K562 (cell line): ENCODE results near the gene ITGAV. TPM values are rescaled to one million over a fixed set of nuclear protein-coding genes. Genes with fewer than 3 reads are reported as not detected.

Experiments
- ATAC-seq: fragments of 200-7000 bp; cut with Tn5 transposase; 3 replicates; pipeline ENCODE4 v1.9.1; 2020; ENCODE audit warnings: moderate library complexity
- BruUV-seq: library from RNA; stranded (reverse); fragments of 400-500 nt; replicated peaks from 2 replicates; lab custom pipeline; 2021; lab: Mats Ljungman, UMichigan
- CTCF ChIA-PET: fragments of 300-600 bp; formaldehyde crosslinking; extraction: SDS; loops from one replicate; lab custom pipeline; 2021; ENCODE audit warnings: low intra/inter-chr PET ratio; lab: Yijun Ruan, JAX
- POLR2A ChIA-PET: fragments of 300-600, 350-650 bp; sonication (Branson Sonifier 250); formaldehyde crosslinking; extraction: SDS; loops from one replicate; lab custom pipeline; 2021; ENCODE audit warnings: antibody characterized with exemption, inconsistent platforms; lab: Yijun Ruan, JAX
- DNase-seq, 4 experiments: peaks; one replicate each; pipeline versions ENCODE4 v3.0.0 to v3.0.0-alpha.2; 2011 to 2018; ENCODE audit warnings: low spot score in 3 of 4, mixed read lengths in 3 of 4; ENCODE audit errors: extremely low read depth in 1 of 4
- FAIRE-seq: peaks from 2 replicates; lab custom pipeline; 2011; peaks lifted over from hg19 to GRCh38; lab: Jason Lieb, UNC
- H2AFZ ChIP-seq: 2 replicates; pipeline ENCODE4 v1.6.0; 2011; ENCODE audit warnings: low read depth, low read length, control low read depth, inconsistent platforms
- H3K27ac ChIP-seq: fragments of 200-600 bp; 3 replicates; pipeline ENCODE4 v1.8.0; 2011; ENCODE audit warnings: low read depth, mild to moderate bottlenecking, control low read depth, inconsistent platforms, low read length, moderate library complexity, mixed read lengths; ENCODE audit errors: extremely low read depth
- H3K27me3 ChIP-seq, 2 experiments: fragments of 300-600 bp in 1 of 2; 2 replicates in 1 of 2; 3 replicates in 1 of 2; pipeline versions ENCODE4 v1.6.0 to v1.8.0; 2011; ENCODE audit warnings: inconsistent platforms in 2 of 2, low read length in 2 of 2, mild to moderate bottlenecking in 1 of 2, mixed read lengths in 1 of 2, moderate library complexity in 1 of 2; ENCODE audit not compliant: control insufficient read depth in 2 of 2, insufficient read depth in 2 of 2
- H3K36me3 ChIP-seq: fragments of 300-600 bp; 3 replicates; pipeline ENCODE4 v1.8.0; 2011; ENCODE audit warnings: mild to moderate bottlenecking, low read length, inconsistent platforms; ENCODE audit not compliant: control insufficient read depth, insufficient read depth
- H3K4me1 ChIP-seq, 2 experiments: fragments of 200-600 bp in 1 of 2; replicated peaks in 1 of 2; 2 replicates in 1 of 2; 3 replicates in 1 of 2; pipeline versions ENCODE4 v1.5.1 to v1.8.0; 2011; ENCODE audit warnings: inconsistent platforms in 2 of 2, low read length in 2 of 2, mild to moderate bottlenecking in 1 of 2, mixed read lengths in 1 of 2, moderate library complexity in 1 of 2; ENCODE audit not compliant: control insufficient read depth in 2 of 2, insufficient read depth in 2 of 2
- H3K4me2 ChIP-seq: 2 replicates; pipeline ENCODE4 v1.6.1; 2011; ENCODE audit warnings: low read length, control low read depth, inconsistent platforms, mixed read lengths; ENCODE audit not compliant: insufficient read depth
- H3K4me3 ChIP-seq: fragments of 200-600 bp; sonication (generic), shearing (Covaris generic); 2 replicates; pipeline ENCODE4 v1.5.1; 2016; ENCODE audit warnings: control low read depth, inconsistent platforms
- H3K79me2 ChIP-seq: fragments of 200-600 bp; 3 replicates; pipeline ENCODE4 v1.8.0; 2011; ENCODE audit warnings: low read length, inconsistent platforms; ENCODE audit not compliant: control insufficient read depth, insufficient read depth
- H3K9ac ChIP-seq, 2 experiments: 2 replicates each; pipeline versions ENCODE4 v1.6.0 to v1.6.1; 2011; ENCODE audit warnings: low read depth in 2 of 2, low read length in 2 of 2, control low read depth in 1 of 2, inconsistent platforms in 1 of 2, mild to moderate bottlenecking in 1 of 2, mixed read lengths in 1 of 2; ENCODE audit not compliant: insufficient read depth in 1 of 2
- H3K9me1 ChIP-seq: one replicate; pipeline ENCODE4 v1.6.0; 2011; ENCODE audit warnings: inconsistent platforms, mild to moderate bottlenecking, low read length, moderate library complexity; ENCODE audit not compliant: control insufficient read depth, insufficient read depth
- H3K9me3 ChIP-seq: replicated peaks from 2 replicates; pipeline ENCODE4 v1.5.1; 2011; ENCODE audit warnings: low read depth, low read length, inconsistent platforms; ENCODE audit not compliant: control insufficient read depth, insufficient read depth
- H4K20me1 ChIP-seq: replicated peaks from 2 replicates; pipeline ENCODE4 v1.6.1; 2011; ENCODE audit warnings: low read length, inconsistent platforms, mixed read lengths; ENCODE audit not compliant: control insufficient read depth, insufficient read depth
- CAMTA2 ChIP-seq: fragments of 250-450 bp; sonication (Bioruptor Pico); conservative IDR thresholded peaks from 2 replicates; pipeline ENCODE4 v1.5.1; 2022
- FUS ChIP-seq: fragments of 200-400 bp; formaldehyde crosslinking; optimal IDR thresholded peaks from 2 replicates; pipeline ENCODE3; 2017; ENCODE audit warnings: low read depth, low read length
- HEY1 ChIP-seq: fragments of 250-450 bp; sonication (Bioruptor Pico); IDR thresholded peaks from 2 replicates; pipeline ENCODE4 v1.5.0; 2020; ENCODE audit warnings: mild to moderate bottlenecking, moderate library complexity, borderline replicate concordance
- NONO ChIP-seq, 2 experiments: fragments of 200-400 bp in 1 of 2; fragments of 450-650 bp in 1 of 2; formaldehyde crosslinking in 1 of 2; IDR thresholded peaks; 2 replicates each; pipeline ENCODE4 v1.6.1; 2017; ENCODE audit warnings: low read depth in 2 of 2, mild to moderate bottlenecking in 2 of 2, moderate library complexity in 2 of 2, low read length in 1 of 2
- PCBP1 ChIP-seq: fragments of 200-400 bp; formaldehyde crosslinking; IDR thresholded peaks from 2 replicates; pipeline ENCODE4 v1.6.1; 2018; ENCODE audit warnings: mild to moderate bottlenecking, low read depth, low read length; ENCODE audit not compliant: poor library complexity, severe bottlenecking
- PHF20 ChIP-seq: fragments of 450-650 bp; IDR thresholded peaks from 2 replicates; pipeline ENCODE4 v1.6.1; 2018; ENCODE audit not compliant: partially characterized antibody
- SREBF2 ChIP-seq: sonication (generic); formaldehyde crosslinking; IDR thresholded peaks from 2 replicates; pipeline ENCODE4 v1.4.0; 2020; ENCODE audit warnings: mild to moderate bottlenecking, missing genetic modification reagents
- U2AF1 ChIP-seq: fragments of 200-400 bp; formaldehyde crosslinking; optimal IDR thresholded peaks from 2 replicates; pipeline ENCODE3; 2017; ENCODE audit warnings: mild to moderate bottlenecking, low read depth, low read length, moderate library complexity
- ZC3H8 ChIP-seq: fragments of 450-650 bp; IDR thresholded peaks from 2 replicates; pipeline ENCODE4 v1.6.1; 2017
- ZFP30 ChIP-seq: fragments of 250-450 bp; sonication (Bioruptor Pico); IDR thresholded peaks from 2 replicates; pipeline ENCODE4 v1.8.0; 2022; ENCODE audit warnings: moderate library complexity, mild to moderate bottlenecking, inconsistent platforms, borderline replicate concordance
- ZFX ChIP-seq: sonication (generic); formaldehyde crosslinking; IDR thresholded peaks from 2 replicates; pipeline ENCODE4 v1.8.0; 2022; ENCODE audit warnings: mild to moderate bottlenecking, missing genetic modification reagents, moderate library complexity
- ZNF584 ChIP-seq: fragments of 200-800 bp; sonication (Bioruptor generic); IDR thresholded peaks from 2 replicates; pipeline ENCODE4 v1.6.1; 2016; ENCODE audit warnings: low read depth, mild to moderate bottlenecking, missing genetic modification characterization, missing compliant biosample characterization
- ZNF644 ChIP-seq: fragments of 200-800 bp; sonication (Bioruptor generic); IDR thresholded peaks from 2 replicates; pipeline ENCODE4 v1.6.1; 2016; ENCODE audit warnings: low read depth, missing genetic modification characterization, missing compliant biosample characterization
- ZNF76 ChIP-seq: fragments of 250-450 bp; sonication (Bioruptor Pico); IDR thresholded peaks from 2 replicates; pipeline ENCODE4 v1.4.0; 2020; ENCODE audit warnings: mild to moderate bottlenecking, moderate library complexity, borderline replicate concordance
- ZNF785 ChIP-seq: fragments of 250-450 bp; sonication (Bioruptor Pico); IDR thresholded peaks from 2 replicates; pipeline ENCODE4 v1.4.0; 2020; ENCODE audit warnings: mild to moderate bottlenecking
- WGBS: fragments of 100-300 bp; shearing (Covaris generic); methylation state at CpG from one replicate; pipeline ENCODE4 v1.1.6; 2016; ENCODE audit warnings: low coverage, mixed read lengths; ENCODE audit not compliant: insufficient coverage; ENCODE audit errors: missing lambda C conversion rate; 5-methylcytosine and 5-hydroxymethylcytosine counted together
- in situ Hi-C: fragments of 300-500 bp; cut with MboI; formaldehyde crosslinking; loops from 4 replicates; pipeline ENCODE4 v1.15.0; 2018; ENCODE audit warnings: inconsistent platforms, mixed read lengths
- intact Hi-C: fragments of 100-400 bp; cut with micrococcal nuclease; formaldehyde crosslinking; loops from 2 replicates; pipeline ENCODE4 v1.14.2; 2022
- polyA plus RNA-seq, 8 experiments: library from polyadenylated mRNA; depleted of rRNA in 4 of 8; stranded (reverse) in 5 of 8; unstranded in 3 of 8; fragments of >200 nt; fragmentation: Nextera tagmentation in 2 of 8; fragmentation: Illumina TruSeq in 1 of 8; extraction: Ambion mirVana in 2 of 8; extraction: Trizol in 1 of 8; gene quantifications; 2 replicates each; pipeline versions ENCODE4 v1.2.1 to v1.2.3, GENCODE V29; 2011 to 2014; ENCODE audit warnings: inconsistent platforms in 1 of 8, missing spikeins in 1 of 8
- total RNA-seq, 7 experiments: library from RNA; depleted of rRNA in 6 of 7; stranded (reverse); fragments of >200 nt in 6 of 7; fragmentation: Illumina TruSeq in 2 of 7; extraction: Trizol in 2 of 7; gene quantifications; 2 replicates each; pipeline versions ENCODE4 v1.2.1 to v1.2.3, GENCODE V29; 2011 to 2021; ENCODE audit warnings: low replicate concordance in 1 of 7
- TF ChIP-seq, protein P1 (sequence below): sonication (generic); formaldehyde crosslinking; IDR thresholded peaks from 2 replicates; pipeline ENCODE4 v1.8.1; 2022; ENCODE audit warnings: missing genetic modification reagents
- TF ChIP-seq, protein P2 (sequence below): sonication (generic); formaldehyde crosslinking; IDR thresholded peaks from 2 replicates; pipeline ENCODE4 v1.8.0; 2022; ENCODE audit warnings: missing genetic modification reagents, mild to moderate bottlenecking, borderline replicate concordance

The ITGAV gene
- total and polyA plus RNA-seq, 9 of the 15 experiments (the other 6 are each of a cell fraction or from before 2014, with no cell fraction given): 3.7 to 17.7 (median 10.7) TPM

DNA sequence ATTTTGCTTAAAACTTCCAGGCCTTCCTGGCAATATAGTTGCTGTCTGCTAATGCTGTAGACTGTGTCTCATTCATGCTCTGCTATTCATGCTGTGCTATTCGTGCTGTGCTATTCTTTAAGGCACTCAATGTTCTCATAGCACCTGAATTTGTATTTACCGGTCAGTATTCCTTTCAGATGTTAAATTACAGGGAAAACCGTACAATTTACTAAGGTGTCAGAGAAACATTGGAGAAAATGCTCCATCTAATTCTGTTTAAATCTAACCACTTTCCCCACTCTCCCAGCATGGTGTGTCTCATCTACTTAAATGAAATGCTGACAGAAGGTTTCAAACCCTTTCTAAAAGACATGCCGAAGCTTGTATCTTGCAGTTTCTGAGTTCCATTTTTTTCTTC lies 129.0 kb downstream of the ITGAV start:
- no peak overlapping the region for H3K4me2 ChIP-seq
- H2AFZ ChIP-seq: no peak overlapping the region
- H3K27me3 ChIP-seq: no peaks in the 10 kb centered on the region; a peak in 1 of 5 replicates
- no TSS peak for BruUV-seq
- intact Hi-C loops (no loop called here), in situ Hi-C loops (no loop called here)
- no peaks in the 10 kb centered on the region for H4K20me1 ChIP-seq
- WGBS: 3% methylated on average over 4 of the region's 4 CpGs
- no peak overlapping the region for H3K27ac ChIP-seq
- H3K79me2 ChIP-seq: no peaks in the 10 kb centered on the region
- ATAC-seq (no peak), DNase-seq (no peak), FAIRE-seq (no peak)
- no peak overlapping the region for H3K9ac ChIP-seq
- no peak overlapping the region for H3K4me3 ChIP-seq
- TF ChIP-seq SREBF2 (CRISPR knock-in tag) (no peak), NONO (IDR thresholded peaks at IDR 0.05; ENCODE audit: low read depth in 2 of 2, low read length in 1 of 2) (no peak), ZNF584 (CRISPR knock-in tag) (no peak), PHF20 (no peak), FUS (no peak), ZNF785 (no peak), ZNF644 (no peak), HEY1 (CRISPR knock-in tag) (no peak), ZC3H8 (no peak), PCBP1 (no peak), CAMTA2 (CRISPR knock-in tag) (no peak), U2AF1 (no peak), ZNF76 (no peak), ZFX (CRISPR knock-in tag) (no peak), ZFP30 (no peak)
- TF ChIP-seq, protein P1, sequence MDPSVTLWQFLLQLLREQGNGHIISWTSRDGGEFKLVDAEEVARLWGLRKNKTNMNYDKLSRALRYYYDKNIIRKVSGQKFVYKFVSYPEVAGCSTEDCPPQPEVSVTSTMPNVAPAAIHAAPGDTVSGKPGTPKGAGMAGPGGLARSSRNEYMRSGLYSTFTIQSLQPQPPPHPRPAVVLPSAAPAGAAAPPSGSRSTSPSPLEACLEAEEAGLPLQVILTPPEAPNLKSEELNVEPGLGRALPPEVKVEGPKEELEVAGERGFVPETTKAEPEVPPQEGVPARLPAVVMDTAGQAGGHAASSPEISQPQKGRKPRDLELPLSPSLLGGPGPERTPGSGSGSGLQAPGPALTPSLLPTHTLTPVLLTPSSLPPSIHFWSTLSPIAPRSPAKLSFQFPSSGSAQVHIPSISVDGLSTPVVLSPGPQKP (CRISPR knock-in tag): no peak
- TF ChIP-seq, protein P2, sequence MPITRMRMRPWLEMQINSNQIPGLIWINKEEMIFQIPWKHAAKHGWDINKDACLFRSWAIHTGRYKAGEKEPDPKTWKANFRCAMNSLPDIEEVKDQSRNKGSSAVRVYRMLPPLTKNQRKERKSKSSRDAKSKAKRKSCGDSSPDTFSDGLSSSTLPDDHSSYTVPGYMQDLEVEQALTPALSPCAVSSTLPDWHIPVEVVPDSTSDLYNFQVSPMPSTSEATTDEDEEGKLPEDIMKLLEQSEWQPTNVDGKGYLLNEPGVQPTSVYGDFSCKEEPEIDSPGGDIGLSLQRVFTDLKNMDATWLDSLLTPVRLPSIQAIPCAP (CRISPR knock-in tag): no peak
- no peaks in the 10 kb centered on the region for H3K9me3 ChIP-seq
- H3K36me3 ChIP-seq: no peaks in the 10 kb centered on the region
- CTCF ChIA-PET: no interaction called here
- POLR2A ChIA-PET: no interaction called here
- no peaks in the 10 kb centered on the region for H3K9me1 ChIP-seq
- no peaks in the 10 kb centered on the region for H3K4me1 ChIP-seq
